Stimulated activated memory B cell treated with anti-CD40 and anti-IgM and Interleukin-4, amounts not matched to agents 10 μg/mL and 1 μg/mL and 100 μg/mL, for 72 hours (primary cell): ENCODE data around the gene DCLK3.

Source experiments
- ATAC-seq: fragments of 150-1000 bp; cut with Tn5 transposase; 2 replicates; pipeline ENCODE4 v1.10.0; 2021
- H3K27ac Mint-ChIP-seq: one replicate; pipeline ENCODE4 v1.8.0; 2022; ENCODE audit warnings: mild to moderate bottlenecking, mixed read lengths
- H3K27me3 Mint-ChIP-seq: one replicate; pipeline ENCODE4 v1.8.0; 2022; ENCODE audit warnings: mixed read lengths
- H3K36me3 Mint-ChIP-seq: one replicate; pipeline ENCODE4 v1.8.0; 2022; ENCODE audit warnings: mixed read lengths
- H3K4me1 Mint-ChIP-seq: one replicate; pipeline ENCODE4 v1.8.0; 2022; ENCODE audit warnings: mixed read lengths
- H3K4me3 Mint-ChIP-seq: one replicate; pipeline ENCODE4 v1.8.0; 2022; ENCODE audit warnings: mild to moderate bottlenecking, moderate library complexity, mixed read lengths
- H3K9me3 Mint-ChIP-seq: one replicate; pipeline ENCODE4 v1.8.0; 2022; ENCODE audit warnings: mixed read lengths

The DCLK3 gene

GRCh38 chr3:36678216-36679013, 85.9 kb downstream of the DCLK3 start:
- Mint-ChIP-seq H3K4me1 (peaks cover 8% of the 10 kb centered on the region), H3K27ac (no peak overlapping the region), H3K4me3 (no peak overlapping the region), H3K36me3 (peaks cover 13% of the 10 kb centered on the region), H3K9me3 (peaks cover 26% of the 10 kb centered on the region), H3K27me3 (peaks cover 4% of the 10 kb centered on the region)
- ATAC-seq = no peak

- no peak overlapping the region for H3K4me3 Mint-ChIP-seq
- peak; percentile 64 for ATAC-seq
- H3K27ac Mint-ChIP-seq = no peak overlapping the region
- peaks cover 25% of the 10 kb centered on the region for H3K9me3 Mint-ChIP-seq
- peaks cover 13% of the 10 kb centered on the region for H3K36me3 Mint-ChIP-seq
- H3K27me3 Mint-ChIP-seq = no peaks in the 10 kb centered on the region
- peaks cover 8% of the 10 kb centered on the region for H3K4me1 Mint-ChIP-seq
These were observed 86.9 kb downstream of the DCLK3 start for GRCh38 chr3:36677331-36678007.

- Mint-ChIP-seq H3K27me3 (no peaks in the 10 kb centered on the region), H3K4me1 (no peaks in the 10 kb centered on the region), H3K9me3 (peaks cover 12% of the 10 kb centered on the region), H3K4me3 (no peak overlapping the region), H3K27ac (peak overlapping the region; percentile 31), H3K36me3 (peaks cover 8% of the 10 kb centered on the region)
- no peak for ATAC-seq
These were observed 89.5 kb downstream of the DCLK3 start for GRCh38 chr3:36674816-36675215.

GRCh38 chr3:36669764-36670163, 94.6 kb downstream of the DCLK3 start:
- Mint-ChIP-seq H3K9me3 (peaks cover under 1% of the 10 kb centered on the region), H3K36me3 (no peaks in the 10 kb centered on the region), H3K4me3 (no peak overlapping the region), H3K27me3 (no peaks in the 10 kb centered on the region), H3K27ac (no peak overlapping the region), H3K4me1 (no peaks in the 10 kb centered on the region)
- ATAC-seq = no peak

- no peak overlapping the region for H3K4me3 Mint-ChIP-seq
- H3K27me3 Mint-ChIP-seq = no peaks in the 10 kb centered on the region
- H3K27ac Mint-ChIP-seq = no peak overlapping the region
- H3K9me3 Mint-ChIP-seq = peaks cover 5% of the 10 kb centered on the region
- H3K36me3 Mint-ChIP-seq = no peaks in the 10 kb centered on the region
- H3K4me1 Mint-ChIP-seq = no peaks in the 10 kb centered on the region
- no peak for ATAC-seq
These were observed 98.2 kb downstream of the DCLK3 start for GRCh38 chr3:36666166-36666565.

GRCh38 chr3:36663666-36664291, 100.6 kb downstream of the DCLK3 start:
- ATAC-seq = no peak
- no peaks in the 10 kb centered on the region for H3K36me3 Mint-ChIP-seq
- no peaks in the 10 kb centered on the region for H3K4me1 Mint-ChIP-seq
- no peaks in the 10 kb centered on the region for H3K27me3 Mint-ChIP-seq
- H3K9me3 Mint-ChIP-seq = peaks cover 5% of the 10 kb centered on the region
- H3K4me3 Mint-ChIP-seq = no peak overlapping the region
- no peak overlapping the region for H3K27ac Mint-ChIP-seq

GRCh38 chr3:36662626-36663025, 101.7 kb downstream of the DCLK3 start:
- Mint-ChIP-seq H3K9me3 (peaks cover 5% of the 10 kb centered on the region), H3K4me3 (no peak overlapping the region)

More at GRCh38 chr3:36662626-36663025, 101.7 kb downstream of the DCLK3 start:
- H3K4me1 Mint-ChIP-seq = no peaks in the 10 kb centered on the region
- H3K36me3 Mint-ChIP-seq = no peaks in the 10 kb centered on the region
- H3K27me3 Mint-ChIP-seq = no peaks in the 10 kb centered on the region
- no peak for ATAC-seq
- no peak overlapping the region for H3K27ac Mint-ChIP-seq
